HG02763 (cell line): Measurements from ENCODE around the gene CTBP1.
A peak's percentile ranks its signal among the peaks of the same experiment; 100 is the strongest.
"Not testable (repeated sequence)": the region's sequence is repeated elsewhere in the genome, so short reads cannot be mapped to it uniquely, and the experiment has no call there.

Experiments
- ATAC-seq: cut with Tn5 transposase; IDR thresholded peaks from one replicate; pipeline ENCODE4 v1.9.1; 2021; ENCODE audit warnings: mild to moderate bottlenecking, moderate library complexity; ENCODE audit not compliant: unreplicated experiment

CTBP1 gene

DNA sequence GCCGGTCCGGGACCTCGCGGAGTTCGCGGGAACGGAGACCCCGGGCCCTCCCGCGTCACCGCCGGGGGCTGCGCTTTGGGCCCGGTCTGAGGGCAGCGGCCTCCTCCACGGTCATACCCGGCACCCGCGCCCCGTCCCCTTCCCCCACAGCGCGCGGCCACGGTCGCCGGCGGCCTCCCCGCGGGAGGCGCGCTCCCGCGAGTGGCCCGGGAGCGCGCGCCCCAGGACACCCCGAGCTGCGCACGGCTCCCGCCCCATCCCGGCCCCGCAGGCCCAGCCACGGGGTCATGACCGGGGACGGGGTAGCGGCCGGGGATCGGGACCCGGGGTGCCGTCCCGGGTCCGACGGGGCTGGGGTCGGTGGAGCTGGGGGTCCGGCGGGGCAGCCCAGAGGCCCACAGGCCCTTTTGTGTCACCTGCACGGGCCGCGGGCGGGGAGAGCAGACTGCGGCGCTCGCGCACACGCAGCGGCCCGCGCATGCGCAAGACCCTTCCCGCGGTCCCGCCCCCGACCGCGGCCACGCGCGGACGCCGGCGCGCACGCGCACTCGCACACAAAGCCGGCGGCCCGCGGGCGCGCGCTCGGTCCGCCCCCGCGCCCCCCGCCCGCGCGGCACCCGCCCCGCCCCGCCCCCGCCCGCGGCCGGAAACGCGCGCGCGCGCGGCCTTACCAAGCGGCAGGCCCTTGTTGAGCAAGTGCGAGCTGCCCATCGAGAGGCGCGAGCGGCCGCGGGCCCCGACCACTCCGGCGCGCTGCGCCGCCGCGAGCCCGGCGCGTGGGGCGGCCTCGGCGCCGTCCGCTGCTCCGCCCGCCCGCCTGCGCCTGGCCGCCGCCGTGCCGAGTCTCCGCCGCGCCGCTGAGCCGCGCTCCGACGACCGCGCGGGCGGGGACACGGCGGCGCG lies at the start of gene CTBP1:
Gene CTBP1, minus strand, starts transcription at position 886 of the 903 bp plus-strand sequence. CDS start 7,799 bp downstream, outside the sequence.
- peak; percentile 47 for ATAC-seq

DNA sequence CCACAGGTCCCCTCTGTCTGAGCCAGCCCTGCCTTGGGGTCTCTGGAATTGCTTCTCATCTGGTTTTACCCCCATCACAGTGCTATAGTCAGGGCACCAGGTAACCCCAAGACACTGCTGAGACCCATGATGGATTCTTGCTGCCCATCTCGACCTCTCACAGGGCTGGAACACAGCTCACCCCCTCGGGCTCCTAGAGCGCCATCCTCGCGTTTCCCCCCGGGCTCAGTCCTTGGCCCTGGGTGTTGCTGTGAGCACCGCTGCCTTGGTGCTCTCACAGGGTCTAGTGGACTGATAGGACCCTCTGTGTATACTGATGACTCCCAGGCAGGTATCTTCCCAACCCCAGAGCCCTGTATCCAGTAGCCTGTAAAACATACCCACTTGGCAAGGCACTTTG lies 49.5 kb upstream of the CTBP1 start:
- ATAC-seq: no peak

DNA sequence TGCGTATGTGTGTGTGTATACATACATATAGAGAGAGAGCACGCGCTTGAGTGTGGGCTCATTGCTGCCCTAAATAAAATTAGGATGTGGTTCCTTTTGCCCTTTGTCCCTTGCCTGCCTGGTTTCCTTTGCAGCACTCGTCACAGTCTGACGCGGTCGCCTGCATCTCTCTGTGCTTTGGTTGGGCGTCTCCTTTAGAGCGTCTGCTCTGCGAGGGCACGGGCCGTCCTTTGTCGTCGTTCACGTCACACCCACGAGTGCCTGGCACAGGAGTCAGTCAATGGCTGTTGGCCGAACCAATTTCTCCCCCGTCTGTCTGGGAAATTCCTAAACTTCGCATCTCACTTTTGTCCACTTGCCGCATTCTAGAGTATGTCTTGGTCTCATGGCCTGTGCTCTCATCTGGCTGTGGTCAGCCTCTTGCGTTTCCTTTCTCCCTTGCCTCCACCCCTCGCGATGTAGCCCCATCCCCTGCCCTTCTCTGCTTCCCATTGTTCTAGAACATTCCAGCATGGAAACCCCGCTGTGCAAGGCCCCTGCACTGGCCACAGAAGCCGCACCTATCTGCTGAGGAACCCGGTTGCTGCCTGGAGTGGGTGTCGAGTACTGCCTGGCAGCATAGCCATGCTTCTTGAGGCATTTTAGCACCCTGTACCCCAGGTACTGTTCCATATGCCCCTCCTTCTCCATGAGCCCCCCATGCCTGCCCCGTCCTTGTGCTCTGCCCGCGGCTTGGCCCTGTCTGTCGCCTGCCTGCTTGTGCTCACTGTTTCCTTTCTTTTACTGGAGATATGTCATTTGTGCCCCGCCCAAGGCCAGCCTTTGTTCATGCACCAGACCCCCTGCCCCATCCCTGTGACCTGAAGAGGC lies 48.8 kb upstream of the CTBP1 start:
- no peak for ATAC-seq

DNA sequence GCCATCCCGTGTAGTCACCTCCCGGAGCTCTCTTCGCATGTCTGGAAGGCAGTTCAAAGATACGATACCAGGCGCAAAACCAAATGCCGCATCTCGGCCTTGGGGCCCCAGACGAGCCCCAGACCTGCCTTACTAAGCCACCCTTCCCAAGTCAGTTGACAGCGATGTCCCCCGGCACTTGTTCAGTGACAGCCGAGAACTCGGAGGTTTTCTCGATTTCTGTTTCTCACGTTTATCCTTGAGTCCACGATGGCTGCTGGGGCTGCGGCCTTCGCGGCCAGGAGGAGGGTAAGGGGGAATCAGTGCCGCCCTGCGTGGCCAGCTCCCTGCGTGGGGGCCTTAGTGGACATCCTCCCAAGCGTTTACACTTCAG lies 48.1 kb upstream of the CTBP1 start:
- no peak for ATAC-seq

GRCh38 chr4:1296324-1297022 lies 47.5 kb upstream of the CTBP1 start:
- no peak for ATAC-seq

DNA sequence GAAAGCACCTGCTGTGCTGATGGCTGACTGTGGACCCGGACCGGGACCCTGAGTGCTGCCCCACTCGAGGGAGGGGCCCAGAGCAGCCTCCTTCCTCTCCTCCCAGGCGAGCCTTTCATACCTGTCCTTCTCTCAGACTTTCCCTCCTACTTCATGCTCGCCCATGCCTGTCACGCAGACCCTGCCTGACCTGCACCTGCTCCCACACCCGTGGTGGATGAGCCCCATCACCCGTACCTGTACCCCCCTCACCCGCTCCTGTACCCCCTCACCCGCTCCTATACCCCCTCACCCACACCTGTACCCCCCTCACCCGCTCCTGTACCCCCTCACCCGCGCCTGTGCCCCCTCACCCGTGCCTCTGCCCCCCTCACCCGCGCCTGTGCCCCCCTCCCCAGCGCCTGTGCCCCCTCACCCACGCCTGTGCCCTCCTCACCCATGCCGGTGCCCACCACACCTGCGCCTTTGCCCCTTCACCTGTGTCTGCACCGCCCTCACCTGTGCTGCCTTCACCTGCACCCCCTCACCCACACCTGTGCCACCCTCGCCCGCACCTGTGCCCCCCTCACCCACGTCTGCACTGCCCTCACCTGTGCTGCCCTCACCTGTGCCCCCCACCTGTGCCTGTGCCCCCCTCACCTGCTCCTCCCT lies 46.6 kb upstream of the CTBP1 start:
- no peak for ATAC-seq

- no peak for ATAC-seq
Observed at GRCh38 chr4:1294891-1295290, 46.0 kb upstream of the CTBP1 start.

- no peak for ATAC-seq
Observed at GRCh38 chr4:1294424-1294823, 45.5 kb upstream of the CTBP1 start.

GRCh38 chr4:1293991-1294390 lies 45.1 kb upstream of the CTBP1 start:
- no peak for ATAC-seq

DNA sequence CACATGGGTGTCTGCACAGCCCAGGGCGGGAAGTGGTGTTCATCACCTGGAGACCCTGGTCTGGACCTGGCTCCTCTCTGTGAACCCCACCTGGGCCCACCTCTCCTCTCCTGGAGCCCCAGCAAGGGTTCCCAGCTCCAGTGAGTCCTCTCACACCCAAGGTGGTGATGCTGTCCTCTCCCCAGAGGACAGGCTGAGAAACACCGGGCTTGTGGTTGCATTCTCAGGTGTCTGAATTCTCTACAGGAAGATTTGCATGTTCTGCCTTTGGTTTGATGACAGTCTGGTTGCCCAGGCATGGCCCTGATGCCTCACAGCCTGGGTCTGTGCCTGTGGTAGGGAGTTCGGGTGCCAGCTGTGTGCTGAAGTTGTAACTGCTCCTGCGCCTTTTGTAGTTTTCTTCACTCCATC lies 44.6 kb upstream of the CTBP1 start:
- no peak for ATAC-seq

- not testable (repeated sequence) for ATAC-seq
Observed at GRCh38 chr4:1292703-1293011, 43.7 kb upstream of the CTBP1 start.

GRCh38 chr4:1291996-1292702 lies 43.2 kb upstream of the CTBP1 start:
- ATAC-seq: no peak

DNA sequence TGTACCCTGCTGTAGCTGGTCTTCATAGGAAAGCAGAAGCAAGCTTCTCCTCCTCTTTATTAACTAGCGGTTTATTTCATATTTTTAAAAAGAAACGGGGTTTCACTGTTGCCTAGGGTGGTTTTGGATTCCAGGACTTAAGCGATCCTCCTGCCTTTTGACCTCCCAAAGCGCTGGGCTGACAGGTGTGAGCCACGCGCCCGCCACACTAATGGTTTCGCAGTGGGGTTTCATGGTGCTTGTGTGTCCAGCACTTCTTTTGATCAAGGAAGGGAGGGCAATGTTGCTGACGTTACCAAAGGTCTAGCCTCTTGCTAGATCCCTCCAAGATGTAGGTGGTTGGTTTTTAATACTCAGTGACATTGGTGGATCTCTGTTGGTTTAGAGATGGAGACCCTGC lies 42.2 kb upstream of the CTBP1 start:
- no peak for ATAC-seq

- ATAC-seq: no peak
Observed at GRCh38 chr4:1290165-1290977, 41.4 kb upstream of the CTBP1 start.

DNA sequence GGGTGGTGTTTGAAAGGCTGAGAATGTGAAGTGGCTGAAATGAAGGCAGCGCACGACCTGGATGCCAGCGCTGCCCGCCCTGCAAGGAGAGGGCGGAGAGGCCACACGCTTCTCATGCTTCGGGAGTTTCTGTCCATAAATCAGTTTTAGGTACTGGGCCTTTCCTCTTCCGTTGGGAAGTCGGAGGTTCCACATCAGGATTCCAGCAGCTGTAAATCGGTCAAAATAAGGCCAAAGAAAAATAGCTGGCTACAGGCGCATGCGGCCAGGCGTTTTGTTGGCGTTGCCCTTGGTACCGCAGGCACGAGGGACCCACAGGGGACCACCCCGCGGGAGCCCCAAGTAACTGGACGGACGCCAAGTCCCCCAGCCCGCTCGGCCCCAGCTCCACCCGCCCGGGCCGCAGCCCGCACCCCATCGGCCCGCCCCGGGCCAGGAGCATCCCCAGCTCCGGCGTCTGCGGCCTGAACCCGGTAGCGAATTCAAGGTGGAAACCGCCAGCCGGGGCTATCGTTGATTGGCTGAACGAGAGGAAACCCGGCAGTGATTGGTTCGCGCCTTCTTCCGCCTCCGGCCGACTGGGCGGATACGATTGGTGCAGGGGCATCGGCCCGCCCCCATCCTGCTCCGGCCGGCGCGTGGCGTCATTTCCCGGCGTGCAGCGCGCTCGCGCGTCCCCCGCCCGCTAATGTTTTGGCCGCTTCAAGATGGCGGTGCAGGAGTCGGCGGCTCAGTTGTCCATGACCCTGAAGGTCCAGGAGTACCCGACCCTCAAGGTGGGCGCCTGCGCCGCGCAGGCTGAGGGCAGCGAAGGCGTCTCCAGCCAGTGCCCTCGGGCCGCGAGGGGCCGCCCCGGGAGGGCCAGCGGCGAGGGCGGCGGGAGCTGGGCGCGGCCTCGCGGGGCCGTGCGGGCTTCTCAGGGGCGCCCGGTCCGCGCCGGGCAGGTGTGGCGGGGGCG lies 40.6 kb upstream of the CTBP1 start, which contains the start of gene MAEA:
Gene MAEA, plus strand, starts transcription at position 685 of the 958 bp plus-strand sequence. Its CDS starts 23 bp downstream, at position 708.
- peak; percentile 97 for ATAC-seq

- ATAC-seq: no peak
Observed at GRCh38 chr4:1288786-1289185, 39.9 kb upstream of the CTBP1 start.

GRCh38 chr4:1285790-1286553 lies 37.0 kb upstream of the CTBP1 start:
- no peak for ATAC-seq
